GM18511 (cell line): ENCODE data around the gene C5orf34.
A peak's percentile ranks its signal among the peaks of the same experiment; 100 is the strongest.
"Not testable (repeated sequence)": the region's sequence is repeated elsewhere in the genome, so short reads cannot be mapped to it uniquely, and the experiment has no call there.

Experiments used
- ATAC-seq: cut with Tn5 transposase; IDR thresholded peaks from one replicate; pipeline ENCODE4 v1.9.1; 2021; ENCODE audit warnings: mild to moderate bottlenecking, moderate library complexity; ENCODE audit not compliant: unreplicated experiment

C5orf34 gene

GRCh38 chr5:43515678-43516048 is 715 bp upstream of the C5orf34 start:
- ATAC-seq: no peak

- peak; percentile 37 for ATAC-seq
Measured at GRCh38 chr5:43514471-43514815, 505 bp downstream of the C5orf34 start.

- no peak for ATAC-seq
Measured at GRCh38 chr5:43514025-43514424, 923 bp downstream of the C5orf34 start.

GRCh38 chr5:43511062-43511461 is 3.9 kb downstream of the C5orf34 start:
- not testable (repeated sequence) for ATAC-seq

GRCh38 chr5:43498581-43498980 is 16.4 kb downstream of the C5orf34 start:
- no peak for ATAC-seq

GRCh38 chr5:43497311-43498104 is 17.4 kb downstream of the C5orf34 start:
- ATAC-seq: no peak

- ATAC-seq: no peak
Measured at GRCh38 chr5:43491326-43491725, 23.6 kb downstream of the C5orf34 start.

GRCh38 chr5:43486353-43486752 is 28.6 kb downstream of the C5orf34 start:
- ATAC-seq: no peak

GRCh38 chr5:43485406-43485805 is 29.5 kb downstream of the C5orf34 start:
- ATAC-seq: no peak

- ATAC-seq: peak; percentile 82
Measured at GRCh38 chr5:43484106-43484849, 30.7 kb downstream of the C5orf34 start.

- peak; percentile 88 for ATAC-seq
Measured at GRCh38 chr5:43483298-43484105, 31.4 kb downstream of the C5orf34 start, which contains the start of gene TMEM267. Gene TMEM267, minus strand, starts transcription at chr5:43483865. Its CDS starts 29,896 bp downstream, at chr5:43453969.

- ATAC-seq: no peak
Measured at GRCh38 chr5:43482490-43483297, 32.3 kb downstream of the C5orf34 start.

- ATAC-seq: no peak
Measured at GRCh38 chr5:43469671-43470391, 45.1 kb downstream of the C5orf34 start.

GRCh38 chr5:43467100-43467499 is 47.8 kb downstream of the C5orf34 start:
- no peak for ATAC-seq

- not testable (repeated sequence) for ATAC-seq
Measured at GRCh38 chr5:43465455-43465854, 49.5 kb downstream of the C5orf34 start.

- no peak for ATAC-seq
Measured at GRCh38 chr5:43461066-43461465, 53.9 kb downstream of the C5orf34 start.

- no peak for ATAC-seq
Measured at GRCh38 chr5:43456556-43456955, 58.4 kb downstream of the C5orf34 start.

GRCh38 chr5:43441575-43441974 is 73.4 kb downstream of the C5orf34 start:
- ATAC-seq: not testable (repeated sequence)

- no peak for ATAC-seq
Measured at GRCh38 chr5:43437062-43437660, 77.8 kb downstream of the C5orf34 start.
